Spleen (tissue), 11 donors: ENCODE results near the gene CDH13. TPM values are rescaled to one million over a fixed set of nuclear protein-coding genes. Genes with fewer than 3 reads are reported as not detected.
"Not testable (repeated sequence)": the region's sequence is repeated elsewhere in the genome, so short reads cannot be mapped to it uniquely, and the experiment has no call there.

Experiments
- DNase-seq: peaks from one replicate; pipeline ENCODE4 v3.0.0-alpha.2; 2020
- H3K27ac ChIP-seq, 8 donors: fragments of 200-600 bp; sonication (generic) in 7 of 8; 1 replicate in 4 of 8; 2 replicates in 4 of 8; pipeline versions ENCODE4 v1.5.0 to v1.8.0; 2016 to 2021; ENCODE audit warnings: inconsistent platforms in 4 of 8, mild to moderate bottlenecking in 4 of 8, moderate library complexity in 1 of 8
- H3K27me3 ChIP-seq, 7 donors: fragments of 200-600 bp; sonication (generic) in 6 of 7; replicated peaks in 1 of 7; 1 replicate in 4 of 7; 2 replicates in 3 of 7; pipeline versions ENCODE4 v1.5.0 to v1.8.0; 2016 to 2021; ENCODE audit warnings: inconsistent platforms in 3 of 7, mild to moderate bottlenecking in 1 of 7
- H3K36me3 ChIP-seq, 6 donors: fragments of 200-600 bp; sonication (generic) in 5 of 6; 1 replicate in 4 of 6; 2 replicates in 2 of 6; pipeline versions ENCODE4 v1.5.0 to v1.8.0; 2016 to 2021; ENCODE audit warnings: inconsistent platforms in 2 of 6
- H3K4me1 ChIP-seq, 6 donors: fragments of 200-600 bp; sonication (generic) in 5 of 6; 1 replicate in 3 of 6; 2 replicates in 3 of 6; pipeline versions ENCODE4 v1.5.0 to v1.8.0; 2016 to 2021; ENCODE audit warnings: inconsistent platforms in 3 of 6
- H3K4me3 ChIP-seq, 8 donors: fragments of 200-600 bp; sonication (generic) in 7 of 8; 1 replicate in 4 of 8; 2 replicates in 4 of 8; pipeline versions ENCODE4 v1.5.0 to v1.8.0; 2016 to 2021; ENCODE audit warnings: inconsistent platforms in 4 of 8, mild to moderate bottlenecking in 4 of 8, moderate library complexity in 2 of 8
- H3K9me3 ChIP-seq, 8 donors: fragments of 200-600 bp; sonication (generic) in 7 of 8; 1 replicate in 4 of 8; 2 replicates in 4 of 8; pipeline versions ENCODE4 v1.5.0 to v1.8.0; 2016 to 2021; ENCODE audit warnings: inconsistent platforms in 4 of 8
- CTCF ChIP-seq, 11 experiments: fragments of 200-600 bp in 7 of 11; fragments of 450-650 bp in 4 of 11; sonication (generic) in 4 of 11; IDR thresholded peaks in 8 of 11; conservative IDR thresholded peaks in 3 of 11; 1 replicate in 7 of 11; 2 replicates in 4 of 11; pipeline versions ENCODE4 v1.4.0 to v1.8.0; 2016 to 2021; ENCODE audit warnings: antibody characterized with exemption in 11 of 11, inconsistent platforms in 4 of 11, mild to moderate bottlenecking in 1 of 11
- POLR2A ChIP-seq, 3 donors: fragments of 450-650 bp; IDR thresholded peaks; one replicate each; pipeline ENCODE4 v1.5.1; 2017; ENCODE audit warnings: antibody characterized with exemption in 3 of 3, mild to moderate bottlenecking in 1 of 3
- POLR2AphosphoS5 ChIP-seq, 3 donors: sonication (generic); formaldehyde crosslinking; IDR thresholded peaks; one replicate each; pipeline ENCODE4 v1.5.1; 2017; ENCODE audit warnings: antibody characterized with exemption in 3 of 3
- WGBS, 5 donors: extraction: QIAGEN DNeasy Blood & Tissue Kit in 3 of 5; methylation state at CpG; one replicate each; pipeline versions ENCODE4 v1.1.5 to v1.1.7; 2013 to 2018; 5-methylcytosine and 5-hydroxymethylcytosine counted together
- intact Hi-C: fragments of 100-400 bp; cut with DNase I; formaldehyde crosslinking; loops from one replicate; pipeline ENCODE4 v1.15.0; 2023; ENCODE audit warnings: low total_unique reads
- polyA plus RNA-seq, 3 donors: library from polyadenylated mRNA; stranded (reverse); fragments of 200-250 nt; gene quantifications; one replicate each; pipeline ENCODE4 v1.2.1, GENCODE V29; 2013
- total RNA-seq, 7 donors: library from RNA; depleted of rRNA in 3 of 7; stranded (reverse); fragments of >200 nt in 3 of 7; fragmentation: NEBNext Ultra II Directional in 4 of 7; extraction: Animal tissue kit (Norgen Biotek cat#: 25700) in 4 of 7; gene quantifications; one replicate each; pipeline versions ENCODE4 v1.1.0 to v1.2.1, GENCODE V29; 2016 to 2021
- donor health status: healthy with polysubstance abuse.
- donor health status: DM: no; HTN: no; CAD: no; lungs with moderate emphysema.
- donor health status: DM: no; HTN: no; CAD: no.
- donor health status: Bipolar disorder and iron deficiency.
- donor health status: healthy.
- donor health status: DM: no; HTN: no; CAD: no.
- donor health status: DM: yes; HTN: yes; CAD: no.

The CDH13 gene
- total and polyA plus RNA-seq, 10 donors, result 0.13 to 4.6 (median 1.1) TPM

- peaks cover 0 to 18% (median 4%) of the 10 kb centered on the region in 8 donors for H3K9me3 ChIP-seq
- no peaks in the 10 kb centered on the region for H3K4me1 ChIP-seq
- no peak for TF ChIP-seq POLR2AphosphoS5 (IDR thresholded peaks at IDR 0.05)
- no peak for TF ChIP-seq POLR2A (IDR thresholded peaks at IDR 0.05)
- TF ChIP-seq CTCF (IDR thresholded peaks at IDR 0.05 in 8 of 11, conservative IDR thresholded peaks at IDR 0.05 in 3 of 11), result no peak
- H3K27ac ChIP-seq, result no peak overlapping the region
- 67 to 88% (median 75%) methylated on average over 5 of the region's 5 CpGs for WGBS, 5 donors
- H3K27me3 ChIP-seq, result peaks cover 0 to 20% (median 0%) of the 10 kb centered on the region in 7 donors
- DNase-seq, result no peak
- H3K4me3 ChIP-seq, result no peak overlapping the region
- intact Hi-C loops, result no loop called here
- H3K36me3 ChIP-seq, result no peaks in the 10 kb centered on the region
Measured at GRCh38 chr16:82917886-82918595, 291.3 kb downstream of the CDH13 start.

- no peak overlapping the region for H3K4me3 ChIP-seq
- no peaks in the 10 kb centered on the region for H3K36me3 ChIP-seq
- H3K27ac ChIP-seq, result no peak overlapping the region
- TF ChIP-seq CTCF (IDR thresholded peaks at IDR 0.05 in 8 of 11, conservative IDR thresholded peaks at IDR 0.05 in 3 of 11) (no peak), POLR2A (IDR thresholded peaks at IDR 0.05) (no peak), POLR2AphosphoS5 (IDR thresholded peaks at IDR 0.05) (no peak)
- no peak for DNase-seq
- 19 to 38% (median 22%) methylated on average over 10 of the region's 10 CpGs for WGBS, 5 donors
- peaks cover 0 to 23% (median 0%) of the 10 kb centered on the region in 7 donors for H3K27me3 ChIP-seq
- peaks cover 0 to 23% (median 7%) of the 10 kb centered on the region in 8 donors for H3K9me3 ChIP-seq
- intact Hi-C loops, result no loop called here
- no peaks in the 10 kb centered on the region for H3K4me1 ChIP-seq
Measured at GRCh38 chr16:82924075-82924854, 297.5 kb downstream of the CDH13 start.

- no peak for TF ChIP-seq POLR2AphosphoS5 (IDR thresholded peaks at IDR 0.05)
- TF ChIP-seq CTCF (IDR thresholded peaks at IDR 0.05 in 8 of 11, conservative IDR thresholded peaks at IDR 0.05 in 3 of 11), result no peak
- TF ChIP-seq POLR2A (IDR thresholded peaks at IDR 0.05), result no peak
- intact Hi-C loops, result no loop called here
- no peaks in the 10 kb centered on the region for H3K4me1 ChIP-seq
Measured at GRCh38 chr16:82926500-82926899, 299.7 kb downstream of the CDH13 start.

GRCh38 chr16:82933933-82934332 lies 307.2 kb downstream of the CDH13 start:
- H3K27me3 ChIP-seq, intact Hi-C loops: not testable (repeated sequence)

More at GRCh38 chr16:82926500-82926899, 299.7 kb downstream of the CDH13 start:
- DNase-seq, result no peak
- peaks cover 0 to 11% (median 0%) of the 10 kb centered on the region in 8 donors for H3K9me3 ChIP-seq
- no peaks in the 10 kb centered on the region for H3K36me3 ChIP-seq
- H3K27me3 ChIP-seq, result peaks cover 0 to 23% (median 0%) of the 10 kb centered on the region in 7 donors
- H3K27ac ChIP-seq, result no peak overlapping the region
- WGBS, 5 donors, result 74 to 100% (median 81%) methylated on average over 2 of the region's 2 CpGs
- H3K4me3 ChIP-seq, result no peak overlapping the region

More at GRCh38 chr16:82933933-82934332, 307.2 kb downstream of the CDH13 start:
- H3K36me3 ChIP-seq, H3K4me3 ChIP-seq, H3K27ac ChIP-seq, H3K4me1 ChIP-seq, DNase-seq: not testable (repeated sequence)
- peaks cover 0 to 35% (median 23%) of the 10 kb centered on the region in 8 donors for H3K9me3 ChIP-seq
- 60 to 88% (median 80%) methylated on average over 2 of the region's 2 CpGs for WGBS, 5 donors
